ENCODE results near the gene H1-8. TPM values are rescaled to one million over a fixed set of nuclear protein-coding genes. Genes with fewer than 3 reads are reported as not detected.

H1-8 gene
- total RNA-seq, 1 donor from 2014 or later, result not detected

GRCh38 chr3:129582799-129583198 lies 39.8 kb downstream of the H1-8 start:
- DNase-seq, result no peak
- peak; percentile 13 for ATAC-seq
- intact Hi-C loops (cut with micrococcal nuclease), result no loop called here

GRCh38 chr3:129583289-129583688 lies 40.3 kb downstream of the H1-8 start:
- intact Hi-C loops (cut with micrococcal nuclease), result no loop called here
- DNase-seq (no peak), ATAC-seq (no peak)

- DNase-seq (no peak), ATAC-seq (no peak)
- intact Hi-C loops (cut with micrococcal nuclease), result no loop called here
Measured at GRCh38 chr3:129584631-129585030, 41.7 kb downstream of the H1-8 start.

GRCh38 chr3:129585949-129586657 lies 43.1 kb downstream of the H1-8 start:
- ATAC-seq, result no peak
- DNase-seq, result no peak
- intact Hi-C loops (cut with micrococcal nuclease), result no loop called here

- ATAC-seq (peak; percentile 7), DNase-seq (no peak)
- intact Hi-C loops (cut with micrococcal nuclease), result no loop called here
Measured at GRCh38 chr3:129586746-129587430, 43.9 kb downstream of the H1-8 start.

GRCh38 chr3:129587566-129588210 lies 44.7 kb downstream of the H1-8 start:
- ATAC-seq (no peak), DNase-seq (no peak)
- intact Hi-C loops (cut with micrococcal nuclease), result no loop called here

GRCh38 chr3:129590215-129590614 lies 47.2 kb downstream of the H1-8 start:
- ATAC-seq (no peak), DNase-seq (no peak)
- intact Hi-C loops (cut with micrococcal nuclease), result no loop called here

- DNase-seq (no peak), ATAC-seq (no peak)
- intact Hi-C loops (cut with micrococcal nuclease), result no loop called here
Measured at GRCh38 chr3:129591932-129592331, 49.0 kb downstream of the H1-8 start.

GRCh38 chr3:129592381-129593131 lies 49.6 kb downstream of the H1-8 start:
- peak; percentile 28 for ATAC-seq
- peak; percentile 86 for DNase-seq
- intact Hi-C loops (cut with micrococcal nuclease), result no loop called here

GRCh38 chr3:129593230-129593594 lies 50.2 kb downstream of the H1-8 start:
- ATAC-seq (no peak), DNase-seq (no peak)
- intact Hi-C loops (cut with micrococcal nuclease), result no loop called here

GRCh38 chr3:129593595-129594339 lies 50.8 kb downstream of the H1-8 start:
- intact Hi-C loops (cut with micrococcal nuclease), result no loop called here
- ATAC-seq (no peak), DNase-seq (no peak)

GRCh38 chr3:129594409-129594808 lies 51.4 kb downstream of the H1-8 start:
- intact Hi-C loops (cut with micrococcal nuclease), result no loop called here
- DNase-seq, result no peak

GRCh38 chr3:129594907-129595390 lies 52.0 kb downstream of the H1-8 start:
- ATAC-seq, result no peak
- intact Hi-C loops (cut with micrococcal nuclease), result no loop called here
- no peak for DNase-seq

More at GRCh38 chr3:129594409-129594808, 51.4 kb downstream of the H1-8 start:
- no peak for ATAC-seq

- DNase-seq, result no peak
- intact Hi-C loops (cut with micrococcal nuclease), result no loop called here
- no peak for ATAC-seq
Measured at GRCh38 chr3:129595544-129596193, 52.7 kb downstream of the H1-8 start.

GRCh38 chr3:129596194-129597086 lies 53.5 kb downstream of the H1-8 start:
- DNase-seq (peak; percentile 91), ATAC-seq (peak; percentile 82)
- intact Hi-C loops (cut with micrococcal nuclease), result no loop called here

- peak; percentile 69 for DNase-seq
- intact Hi-C loops (cut with micrococcal nuclease), result no loop called here
- peak; percentile 31 for ATAC-seq
Measured at GRCh38 chr3:129597087-129597999, 54.4 kb downstream of the H1-8 start.
